Activated CD4-positive, alpha-beta T cell treated with anti-CD3 and anti-CD28 coated beads, Interleukin-2, amount 50 U/mL, for 4 hours (primary cell): ENCODE measurements around the gene ZNF608.

Source experiments
- DNase-seq, 2 experiments: peaks; one replicate each; pipeline ENCODE4 v3.0.0-alpha.2; 2020

The ZNF608 gene

GRCh38 chr5:124736805-124737188 is 9.6 kb downstream of the ZNF608 start:
- no peak for DNase-seq

- no peak for DNase-seq
Measured at GRCh38 chr5:124736082-124736804, 10.2 kb downstream of the ZNF608 start.

GRCh38 chr5:124735169-124735858 is 11.1 kb downstream of the ZNF608 start:
- DNase-seq, result no peak

DNA sequence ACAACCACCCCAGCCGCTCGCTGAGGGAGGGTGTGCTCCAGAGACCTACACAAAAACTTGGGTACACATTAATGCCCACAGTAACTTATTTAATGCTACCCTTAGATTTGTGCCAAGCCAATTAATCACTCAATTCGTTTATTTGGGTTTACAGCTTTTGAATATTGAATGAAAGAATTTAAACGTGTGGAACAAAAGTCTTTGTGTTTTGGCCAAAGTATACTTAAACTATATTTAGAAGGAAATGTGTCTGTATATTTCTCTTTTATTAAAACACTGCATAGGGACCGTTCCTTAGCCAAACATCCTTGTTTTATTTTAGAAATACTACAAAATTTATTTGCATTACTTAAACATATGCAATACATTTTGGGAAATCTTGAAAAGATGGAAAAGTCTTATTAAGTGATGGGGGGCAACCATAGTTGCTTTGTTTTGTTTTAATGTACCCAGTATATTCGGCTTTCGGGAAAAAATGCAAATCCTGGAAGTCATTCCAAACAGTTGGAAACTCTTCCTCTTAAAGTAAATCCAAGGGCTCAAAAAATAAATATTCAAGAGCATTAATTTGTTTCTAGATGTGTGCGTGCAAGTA is 11.8 kb downstream of the ZNF608 start:
- no peak for DNase-seq

- no peak for DNase-seq
Measured at GRCh38 chr5:124733329-124733650, 13.1 kb downstream of the ZNF608 start.

GRCh38 chr5:124732428-124733328 is 13.8 kb downstream of the ZNF608 start:
- DNase-seq, result no peak

- no peak for DNase-seq
Measured at GRCh38 chr5:124730381-124730780, 16.1 kb downstream of the ZNF608 start.

DNA sequence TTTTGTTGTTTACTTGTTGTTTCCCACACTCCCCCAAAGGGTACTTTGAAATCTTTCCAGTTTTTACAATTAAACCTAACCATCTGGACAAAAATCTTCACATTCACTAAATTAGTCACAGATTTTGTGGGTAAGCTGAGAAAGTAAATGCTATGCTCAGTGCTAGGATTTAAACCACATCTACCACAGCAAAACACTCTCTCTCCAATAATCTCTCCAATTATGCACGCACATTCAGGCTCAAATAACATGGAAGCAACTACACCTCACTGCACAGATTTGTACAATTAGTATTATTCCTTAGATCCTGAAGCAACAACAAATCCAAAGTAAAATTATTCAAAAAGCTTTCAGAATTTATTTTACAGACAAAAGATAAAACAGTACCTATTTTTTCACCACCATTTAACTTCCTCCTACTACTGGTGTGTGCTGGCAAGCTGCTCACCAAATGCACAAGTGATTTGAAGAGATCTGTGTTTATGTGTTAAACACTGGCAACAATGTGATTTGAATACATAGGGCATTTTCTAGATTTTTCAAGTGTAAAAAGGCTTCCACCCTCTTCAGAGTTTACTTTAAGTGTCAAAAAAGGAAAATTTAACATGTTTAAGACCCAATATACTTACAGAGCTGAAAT is 16.6 kb downstream of the ZNF608 start:
- DNase-seq, result no peak

DNA sequence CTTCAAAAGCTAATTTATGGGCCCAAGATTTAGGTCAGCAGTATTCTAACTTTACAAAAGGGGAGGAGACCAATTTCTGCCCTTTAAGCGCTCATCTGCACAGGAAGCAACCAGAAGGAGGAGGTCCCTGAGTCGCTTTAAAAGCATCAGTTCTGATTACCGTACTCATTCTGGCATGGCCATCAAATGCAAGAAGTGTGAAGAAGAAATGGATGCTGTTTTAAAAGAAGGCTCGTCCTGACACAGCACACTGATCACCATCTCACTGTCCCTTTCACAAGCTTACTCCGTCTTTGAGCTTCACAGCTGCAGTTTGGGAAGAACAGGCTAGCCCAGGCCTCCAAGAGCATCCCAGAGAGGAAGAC is 17.5 kb downstream of the ZNF608 start:
- DNase-seq, result no peak

- no peak for DNase-seq
Measured at GRCh38 chr5:124728331-124728967, 18.0 kb downstream of the ZNF608 start.

- no peak for DNase-seq
Measured at GRCh38 chr5:124726631-124727362, 19.6 kb downstream of the ZNF608 start.

DNA sequence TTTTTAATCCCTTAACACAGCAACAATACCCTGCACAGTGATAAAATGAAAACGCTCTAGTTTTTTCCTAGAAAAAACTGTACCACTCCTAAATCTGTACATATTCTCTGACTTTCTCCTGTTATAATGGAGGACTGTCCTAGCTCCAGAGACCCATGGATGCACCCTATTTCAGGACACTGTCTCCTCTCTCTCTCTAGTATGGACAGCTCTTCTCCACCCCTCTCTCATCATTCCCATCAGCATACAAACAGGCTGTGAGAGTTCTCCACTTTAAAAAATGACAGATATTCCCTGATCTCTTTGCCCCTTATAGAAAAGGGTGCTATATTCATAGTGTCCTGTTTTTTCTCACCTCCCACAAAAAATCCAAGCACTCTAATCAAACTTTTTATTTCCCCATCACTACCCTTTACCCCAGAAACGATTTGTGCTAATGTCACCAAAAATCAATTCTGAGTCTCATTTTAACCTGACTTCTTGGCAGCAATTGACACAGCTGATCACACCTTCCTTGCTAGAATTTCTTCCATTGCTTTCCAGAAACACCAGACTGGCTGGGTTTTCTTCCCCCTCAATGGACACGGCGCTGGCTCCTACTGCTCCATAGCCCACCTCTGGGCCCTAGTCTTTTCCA is 20.7 kb downstream of the ZNF608 start:
- DNase-seq, result no peak

DNA sequence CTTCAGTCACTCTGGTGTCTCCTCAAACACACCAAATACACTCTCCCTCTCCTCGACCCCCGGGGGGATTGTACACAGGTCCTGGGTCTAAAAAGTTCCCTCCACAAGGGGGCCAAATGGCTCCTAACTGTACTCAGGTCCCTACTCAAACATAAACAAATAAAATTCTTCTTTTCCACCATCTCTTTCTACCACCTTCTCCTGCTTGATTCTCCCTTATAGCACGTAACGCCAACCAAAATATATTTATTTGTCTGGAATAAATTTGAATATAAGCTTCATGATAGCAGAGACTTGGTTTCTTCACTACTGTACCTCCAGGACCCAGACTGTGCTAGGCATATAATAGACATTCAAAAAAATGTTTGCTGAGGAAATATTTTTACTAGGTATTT is 21.4 kb downstream of the ZNF608 start:
- no peak for DNase-seq

- DNase-seq, result no peak
Measured at GRCh38 chr5:124724357-124725039, 21.9 kb downstream of the ZNF608 start.

DNA sequence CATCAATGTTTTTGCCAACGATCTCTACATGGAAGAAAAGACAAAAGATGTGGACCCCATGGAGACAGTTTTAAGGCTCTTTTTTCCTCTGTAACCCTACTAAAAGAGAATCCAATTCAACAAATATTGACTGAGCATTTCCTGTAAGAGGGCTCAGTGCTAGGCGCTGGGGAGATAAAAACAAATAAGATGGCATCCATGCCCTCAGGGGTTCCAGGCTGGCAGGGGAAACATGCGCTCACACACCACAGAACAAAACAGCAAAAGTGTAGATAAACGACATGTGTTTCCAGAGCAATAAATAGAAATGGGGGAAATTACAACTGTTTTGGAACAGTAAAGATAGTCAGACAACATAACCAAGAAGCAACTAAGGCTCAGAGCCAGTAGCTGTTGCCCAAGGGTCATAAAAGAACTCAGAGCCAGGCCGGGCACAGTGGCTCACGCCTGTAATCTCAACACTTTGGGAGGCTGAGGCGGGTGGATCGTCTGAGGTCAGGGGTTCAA is 25.2 kb downstream of the ZNF608 start:
- no peak for DNase-seq

GRCh38 chr5:124720593-124720992 is 25.8 kb downstream of the ZNF608 start:
- DNase-seq, result no peak

DNA sequence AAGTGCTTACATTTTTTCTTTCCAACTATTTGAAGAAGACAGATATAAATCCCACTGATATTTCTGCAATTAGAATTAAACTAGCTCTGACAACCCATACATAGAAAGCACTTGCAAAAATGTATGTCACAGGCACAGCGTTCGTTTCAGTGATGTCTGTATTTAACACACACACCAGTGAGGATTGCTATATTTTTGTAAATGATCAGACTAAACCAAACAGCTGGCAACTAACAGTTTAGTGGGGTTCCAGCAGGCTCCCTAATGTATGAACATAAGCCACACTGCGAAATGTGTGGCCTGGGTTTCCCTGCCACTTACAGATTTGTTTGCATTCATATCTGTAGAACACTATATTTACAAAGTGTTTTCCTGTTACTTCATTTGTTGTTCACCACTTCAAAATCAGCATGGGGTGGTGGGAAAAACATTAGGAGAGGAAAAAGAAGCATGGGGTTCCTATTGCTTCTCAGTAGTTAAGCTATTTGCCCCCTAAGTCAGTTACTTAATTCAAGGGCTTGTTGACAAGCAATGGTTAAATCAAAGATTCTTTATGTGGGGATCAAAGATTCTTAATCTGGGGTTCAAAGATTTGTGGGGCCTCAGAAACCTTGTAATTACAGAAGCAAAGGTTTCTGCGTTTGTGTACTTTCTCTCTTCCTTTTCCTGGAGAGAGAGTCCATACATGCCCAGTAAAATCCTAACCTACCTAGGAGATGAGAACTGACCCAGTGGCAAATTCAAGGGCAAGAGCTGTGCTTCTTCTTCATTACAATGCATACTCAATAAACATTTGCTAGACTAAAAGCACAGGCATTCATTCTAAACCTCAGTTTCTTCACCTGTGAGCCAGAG is 27.1 kb downstream of the ZNF608 start:
- DNase-seq, result no peak

- DNase-seq, result no peak
Measured at GRCh38 chr5:124718380-124718789, 28.1 kb downstream of the ZNF608 start.

- no peak for DNase-seq
Measured at GRCh38 chr5:124716169-124716568, 30.3 kb downstream of the ZNF608 start.
